Inferior parietal cortex (tissue), 1 donor: ENCODE measurements around the gene FAM118A.
A peak's percentile ranks its signal among the peaks of the same experiment; 100 is the strongest.
"Not testable (repeated sequence)": the region's sequence is repeated elsewhere in the genome, so short reads cannot be mapped to it uniquely, and the experiment has no call there.

Source experiments
- DNase-seq: peaks from one replicate; pipeline ENCODE4 v3.0.0-alpha.2; 2016; ENCODE audit errors: extremely low spot score

The FAM118A gene

GRCh38 chr22:45309422-45310227, at the start of gene FAM118A:
FAM118A (plus strand) TSS chr22:45309934; CDS start chr22:45322380, 12,446 bp downstream.
- DNase-seq: peak; percentile 95

GRCh38 chr22:45260395-45260759, 49.4 kb upstream of the FAM118A start:
- not testable (repeated sequence) for DNase-seq

DNA sequence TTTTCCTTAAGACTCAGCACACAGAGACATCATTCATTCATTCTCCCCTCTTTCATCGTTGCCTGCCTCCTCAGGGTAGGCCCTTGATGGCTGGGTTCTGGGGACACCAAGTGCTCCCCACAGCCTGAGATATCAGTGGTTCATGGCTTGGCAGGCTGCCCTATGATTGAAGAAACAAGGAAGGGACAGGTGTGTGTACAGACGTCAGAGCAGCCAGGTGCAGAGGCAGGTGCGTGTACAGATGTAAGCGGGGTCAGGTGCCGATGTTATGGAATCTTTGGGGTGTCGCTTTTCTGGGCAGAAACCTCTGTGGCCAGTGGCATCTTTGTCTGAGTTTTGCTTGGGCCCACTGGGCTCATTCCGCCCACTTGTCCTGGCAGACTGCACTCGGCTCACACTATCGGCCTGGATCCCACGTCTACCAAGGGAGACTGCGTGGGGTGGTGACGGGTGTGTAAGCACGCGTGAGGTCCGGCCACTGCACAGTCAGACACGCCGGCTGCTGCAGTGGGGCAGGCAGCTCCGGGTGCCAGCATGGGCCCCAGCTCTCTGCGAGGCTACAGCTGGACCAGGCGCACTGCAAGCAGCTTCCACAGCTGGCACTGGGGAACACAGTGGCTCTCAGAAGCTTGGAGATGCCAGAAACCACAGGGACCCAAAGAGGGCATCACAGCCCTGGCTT, 48.2 kb upstream of the FAM118A start:
- no peak for DNase-seq

- DNase-seq: no peak
These were observed 47.4 kb upstream of the FAM118A start for GRCh38 chr22:45262195-45262930.

GRCh38 chr22:45262931-45263462, 46.7 kb upstream of the FAM118A start:
- DNase-seq: no peak

GRCh38 chr22:45263463-45264269, 46.1 kb upstream of the FAM118A start:
- no peak for DNase-seq

GRCh38 chr22:45265535-45265934, 44.2 kb upstream of the FAM118A start:
- no peak for DNase-seq

GRCh38 chr22:45268167-45268957, 41.4 kb upstream of the FAM118A start:
- no peak for DNase-seq

DNA sequence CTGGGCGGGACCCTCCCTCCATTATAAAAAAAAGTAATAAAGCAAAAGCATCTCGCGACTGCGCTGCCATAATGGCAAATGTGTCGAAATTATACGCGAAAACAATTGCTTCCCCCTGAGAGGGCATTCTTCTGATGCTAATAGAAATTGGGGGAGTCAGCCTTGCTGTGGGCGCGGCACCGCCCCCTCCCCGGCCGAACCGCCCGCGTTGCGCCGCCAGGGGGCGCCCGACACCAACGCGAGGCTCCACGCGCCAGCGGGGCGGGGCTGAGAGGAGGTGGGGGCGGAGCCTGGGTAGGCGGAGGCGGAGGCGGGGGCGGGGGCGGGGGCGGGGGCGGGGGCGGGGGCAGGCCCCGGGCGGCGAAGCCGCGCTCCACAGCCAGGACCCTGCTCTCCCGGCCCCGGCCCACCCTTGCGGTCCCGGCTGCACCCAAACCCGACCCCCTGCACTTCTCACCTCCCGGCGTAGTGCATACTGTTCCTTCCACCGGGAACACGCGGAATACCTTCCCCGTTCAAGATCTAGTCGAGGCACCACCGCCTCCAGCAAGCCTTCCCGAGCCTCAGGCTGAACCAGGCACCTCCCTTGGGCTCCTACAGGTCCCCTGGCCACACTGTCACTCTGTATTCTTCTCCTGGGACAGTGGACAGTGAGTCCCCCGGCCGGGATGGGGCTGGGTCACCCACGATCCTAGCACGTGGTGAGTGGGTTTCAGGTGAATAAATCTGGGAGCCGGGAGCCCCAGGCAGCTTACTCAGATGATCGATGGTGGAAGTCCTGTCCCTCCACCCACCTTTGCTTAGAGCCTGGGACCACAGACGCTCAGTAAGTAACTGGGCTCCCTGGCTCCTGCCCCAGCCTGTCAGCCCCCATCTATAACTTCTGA, 40.5 kb upstream of the FAM118A start:
- peak; percentile 79 for DNase-seq

- DNase-seq: no peak
These were observed 39.4 kb upstream of the FAM118A start for GRCh38 chr22:45270095-45271020.

- peak; percentile 51 for DNase-seq
These were observed 38.0 kb upstream of the FAM118A start for GRCh38 chr22:45271667-45272201.

- DNase-seq: no peak
These were observed 37.2 kb upstream of the FAM118A start for GRCh38 chr22:45272498-45272897.

GRCh38 chr22:45273452-45274075, 36.2 kb upstream of the FAM118A start:
- DNase-seq: no peak

- no peak for DNase-seq
These were observed 33.1 kb upstream of the FAM118A start for GRCh38 chr22:45276507-45277105.

DNA sequence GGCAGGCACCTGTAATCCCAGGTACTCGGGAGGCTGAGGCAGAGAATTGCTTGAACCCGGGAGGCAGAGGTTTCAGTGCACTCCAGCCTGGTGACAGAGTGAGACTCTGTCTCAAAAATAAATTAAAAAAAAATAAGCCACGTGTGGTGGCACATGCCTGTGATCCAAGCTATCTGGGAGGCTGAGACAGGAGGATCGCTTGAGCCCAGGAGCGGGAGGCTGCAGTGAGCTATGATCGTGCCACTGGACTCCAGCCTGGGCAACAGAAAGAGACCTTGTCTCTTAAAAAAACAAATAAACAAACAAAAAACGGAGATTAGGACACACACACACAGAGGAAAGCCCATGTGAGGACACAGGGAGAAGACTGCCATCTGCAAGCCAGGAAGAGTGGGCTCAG, 32.0 kb upstream of the FAM118A start:
- not testable (repeated sequence) for DNase-seq

DNA sequence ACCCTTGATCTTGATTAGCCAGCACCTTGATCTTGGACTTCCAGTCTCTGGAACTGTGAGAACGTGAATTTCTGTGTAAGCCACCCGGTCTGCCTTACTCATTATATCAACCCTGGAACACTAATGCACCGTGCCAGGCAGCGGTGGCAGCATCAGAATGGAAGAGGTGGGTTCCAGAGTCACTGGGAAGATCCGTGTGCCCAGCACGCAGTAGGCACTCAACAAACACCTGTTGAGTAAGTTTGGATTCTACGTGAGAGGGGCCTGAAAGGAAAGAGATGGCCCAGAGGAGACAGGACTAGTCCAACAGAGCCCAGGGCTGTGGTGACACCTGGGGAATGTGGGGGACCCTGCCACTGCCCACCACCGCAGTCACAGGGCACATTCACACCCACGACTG, 31.6 kb upstream of the FAM118A start:
- no peak for DNase-seq

- no peak for DNase-seq
These were observed 29.1 kb upstream of the FAM118A start for GRCh38 chr22:45280587-45280980.
